GM12878 (cell line): ENCODE data around the gene CAMTA1. TPM values are rescaled to one million over a fixed set of nuclear protein-coding genes. Genes with fewer than 3 reads are reported as not detected.

ENCODE experiments used
- ATAC-seq: fragments of 200-7000 bp; cut with Tn5 transposase; 3 replicates; pipeline ENCODE4 v1.9.1; 2020; ENCODE audit warnings: mild to moderate bottlenecking, moderate library complexity
- BruUV-seq: library from RNA; stranded (reverse); fragments of 400-500 nt; replicated peaks from 2 replicates; lab custom pipeline; 2021; lab: Mats Ljungman, UMichigan
- CTCF ChIA-PET: fragments of 300-600 bp; sonication (Branson Sonifier 250); formaldehyde crosslinking; extraction: SDS; loops from one replicate; lab custom pipeline; 2021; ENCODE audit warnings: inconsistent platforms; lab: Yijun Ruan, JAX
- POLR2A ChIA-PET: fragments of 350-600 bp; formaldehyde crosslinking; extraction: SDS; loops from one replicate; lab custom pipeline; 2021; ENCODE audit warnings: inconsistent platforms; lab: Charles Lee
- RAD21 ChIA-PET: fragments of 300-600 bp; sonication (Branson Sonifier 250); formaldehyde crosslinking; loops from one replicate; lab custom pipeline; 2023; ENCODE audit warnings: antibody characterized with exemption; ENCODE audit not compliant: unreplicated experiment; lab: Charles Lee
- SMC1A ChIA-PET: fragments of 300-600 bp; sonication (Branson Sonifier 250); formaldehyde crosslinking; loops from one replicate; lab custom pipeline; 2023; ENCODE audit not compliant: unreplicated experiment, uncharacterized antibody; lab: Charles Lee
- DNase-seq: peaks from one replicate; pipeline ENCODE4 v3.0.0-alpha.2; 2011; ENCODE audit warnings: low read depth, low spot score
- FAIRE-seq: peaks from 3 replicates; lab custom pipeline; 2011; peaks lifted over from hg19 to GRCh38; lab: Jason Lieb, UNC
- H2AFZ ChIP-seq: 2 replicates; pipeline ENCODE4 v1.6.0; 2011; ENCODE audit warnings: low read depth, low read length, control low read depth; ENCODE audit not compliant: control insufficient read depth
- H3K27ac ChIP-seq: 2 replicates; pipeline ENCODE4 v1.5.1; 2011; ENCODE audit warnings: control low read depth; ENCODE audit not compliant: control insufficient read depth, insufficient read depth
- H3K27me3 ChIP-seq, 2 experiments: replicated peaks in 1 of 2; 2 replicates each; pipeline versions ENCODE4 v1.6.0 to v1.6.1; 2011; ENCODE audit warnings: low read length in 1 of 2; ENCODE audit not compliant: control insufficient read depth in 2 of 2, insufficient read depth in 2 of 2
- H3K36me3 ChIP-seq, 2 experiments: 2 replicates each; pipeline ENCODE4 v1.5.1; 2011; ENCODE audit warnings: low read length in 1 of 2; ENCODE audit not compliant: control insufficient read depth in 2 of 2, insufficient read depth in 2 of 2
- H3K4me1 ChIP-seq: 2 replicates; pipeline ENCODE4 v1.6.1; 2011; ENCODE audit warnings: mild to moderate bottlenecking, low read length, moderate library complexity, mixed read lengths; ENCODE audit not compliant: control insufficient read depth, insufficient read depth
- H3K4me2 ChIP-seq: 2 replicates; pipeline ENCODE4 v1.6.0; 2011; ENCODE audit warnings: control low read depth; ENCODE audit not compliant: control insufficient read depth, insufficient read depth
- H3K4me3 ChIP-seq: fragments of 200-600 bp; sonication (generic); 2 replicates; pipeline ENCODE4 v1.5.1; 2016
- H3K79me2 ChIP-seq: 2 replicates; pipeline ENCODE4 v1.6.0; 2011; ENCODE audit warnings: low read length; ENCODE audit not compliant: control insufficient read depth, insufficient read depth
- H3K9ac ChIP-seq: 2 replicates; pipeline ENCODE4 v1.8.0; 2011; ENCODE audit warnings: low read length, control low read depth, mixed read lengths; ENCODE audit not compliant: control insufficient read depth, insufficient read depth
- H3K9me3 ChIP-seq: replicated peaks from 3 replicates; pipeline ENCODE4 v1.5.1; 2011; ENCODE audit warnings: mild to moderate bottlenecking, low read length; ENCODE audit not compliant: control insufficient read depth, insufficient read depth
- H4K20me1 ChIP-seq: 2 replicates; pipeline ENCODE4 v1.6.0; 2011; ENCODE audit not compliant: control insufficient read depth, insufficient read depth
- BACH1 ChIP-seq: fragments of 450-650 bp; IDR thresholded peaks from 2 replicates; pipeline ENCODE4 v1.6.1; 2017; ENCODE audit warnings: mild to moderate bottlenecking, borderline replicate concordance
- CBFB ChIP-seq: IDR thresholded peaks from 2 replicates; pipeline ENCODE4 v1.6.1; 2016; ENCODE audit warnings: antibody characterized with exemption, low read depth
- HDGF ChIP-seq: fragments of 450-650 bp; IDR thresholded peaks from 2 replicates; pipeline ENCODE4 v1.6.1; 2016; ENCODE audit warnings: antibody characterized with exemption
- IRF4 ChIP-seq: IDR thresholded peaks from 2 replicates; pipeline ENCODE4 v1.6.1; 2011; ENCODE audit warnings: low read depth, low read length
- NFXL1 ChIP-seq: fragments of 450-650 bp; IDR thresholded peaks from 2 replicates; pipeline ENCODE4 v1.6.1; 2017; ENCODE audit warnings: antibody characterized with exemption, mild to moderate bottlenecking, borderline replicate concordance
- NR2C1 ChIP-seq: fragments of 450-650 bp; IDR thresholded peaks from 2 replicates; pipeline ENCODE4 v1.6.1; 2017; ENCODE audit warnings: antibody characterized with exemption, mild to moderate bottlenecking, moderate library complexity
- RFX5 ChIP-seq: IDR thresholded peaks from 2 replicates; pipeline ENCODE4 v1.6.1; 2011; ENCODE audit warnings: low read depth, low read length, improper control_type of control experiment
- RUNX3 ChIP-seq: IDR thresholded peaks from 2 replicates; pipeline ENCODE4 v1.6.1; 2012; ENCODE audit warnings: low read length, inconsistent platforms
- SIX5 ChIP-seq: IDR thresholded peaks from 2 replicates; pipeline ENCODE4 v1.6.1; 2011; ENCODE audit warnings: mild to moderate bottlenecking, low read depth, low read length, moderate library complexity; ENCODE audit not compliant: severe bottlenecking
- SMARCA5 ChIP-seq: fragments of 450-650 bp; IDR thresholded peaks from 2 replicates; pipeline ENCODE4 v1.6.1; 2017; ENCODE audit warnings: mild to moderate bottlenecking
- STAT3 ChIP-seq: IDR thresholded peaks from 2 replicates; pipeline ENCODE4 v1.6.1; 2011; ENCODE audit warnings: low read depth, low read length, improper control_type of control experiment
- TAF1 ChIP-seq: IDR thresholded peaks from 2 replicates; pipeline ENCODE4 v1.6.1; 2011; ENCODE audit warnings: mild to moderate bottlenecking, low read depth, low read length, borderline replicate concordance
- YBX1 ChIP-seq: fragments of 450-650 bp; IDR thresholded peaks from 2 replicates; pipeline ENCODE4 v1.6.1; 2016; ENCODE audit warnings: antibody characterized with exemption
- ZBED1 ChIP-seq: IDR thresholded peaks from 2 replicates; pipeline ENCODE4 v1.6.1; 2016; ENCODE audit warnings: borderline replicate concordance
- ZNF274 ChIP-seq: IDR thresholded peaks from one replicate; pipeline ENCODE4 v1.8.0; 2011; ENCODE audit not compliant: insufficient read length, insufficient read depth
- WGBS: methylation state at CpG from one replicate; pipeline ENCODE4 v1.1.6; 2016; ENCODE audit warnings: low lambda C conversion rate; ENCODE audit not compliant: insufficient replicate concordance, insufficient coverage; ENCODE audit errors: missing lambda C conversion rate; 5-methylcytosine and 5-hydroxymethylcytosine counted together
- in situ Hi-C: fragments of 300-500 bp; cut with MboI; formaldehyde crosslinking; loops from 9 replicates; pipeline ENCODE4 v1.14.3; 2018; ENCODE audit warnings: mixed read lengths
- intact Hi-C: fragments of 100-400 bp; cut with micrococcal nuclease; formaldehyde crosslinking; loops from one replicate; pipeline ENCODE4 v1.14.2; 2022; ENCODE audit not compliant: unreplicated experiment
- polyA plus RNA-seq, 11 experiments: library from polyadenylated mRNA; depleted of rRNA in 4 of 11; unstranded in 6 of 11; stranded (reverse) in 5 of 11; fragments of >200 nt; fragmentation: Nextera tagmentation in 4 of 11; fragmentation: Illumina TruSeq in 1 of 11; extraction: Ambion mirVana in 4 of 11; extraction: Trizol in 1 of 11; gene quantifications; 1 replicate in 1 of 11; 2 replicates in 10 of 11; pipeline versions ENCODE4 v1.2.1 to v1.2.3, GENCODE V29; 2011 to 2016; ENCODE audit warnings: inconsistent platforms in 2 of 11, missing spikeins in 2 of 11, low read depth in 1 of 11
- total RNA-seq, 4 experiments: library from RNA; depleted of rRNA in 3 of 4; stranded (reverse); fragments of >200 nt in 3 of 4; fragmentation: Illumina TruSeq in 1 of 4; extraction: Trizol in 1 of 4; gene quantifications; 2 replicates each; pipeline versions ENCODE4 v1.2.1 to v1.2.3, GENCODE V29; 2013 to 2021
- TF ChIP-seq, protein P1 (sequence below): fragments of 150-350 bp; IDR thresholded peaks from 2 replicates; pipeline ENCODE4 v1.6.1; 2016; ENCODE audit warnings: low read depth, low read length
- TF ChIP-seq, protein P2 (sequence below): IDR thresholded peaks from 2 replicates; pipeline ENCODE4 v1.6.1; 2012; ENCODE audit warnings: low read depth, low read length, improper control_type of control experiment
- TF ChIP-seq, protein P3 (sequence below): fragments of 450-650 bp; IDR thresholded peaks from 2 replicates; pipeline ENCODE4 v1.6.1; 2016; ENCODE audit warnings: mild to moderate bottlenecking, moderate library complexity, borderline replicate concordance
- TF ChIP-seq, protein P4 (sequence below): IDR thresholded peaks from 2 replicates; pipeline ENCODE4 v1.6.1; 2011; ENCODE audit warnings: low read depth, low read length, improper control_type of control experiment, borderline replicate concordance

The CAMTA1 gene
- total and polyA plus RNA-seq, 10 of the 15 experiments (the other 5 are each of a cell fraction or from before 2014, with no cell fraction given): 37.7 to 148 (median 76.4) TPM

DNA sequence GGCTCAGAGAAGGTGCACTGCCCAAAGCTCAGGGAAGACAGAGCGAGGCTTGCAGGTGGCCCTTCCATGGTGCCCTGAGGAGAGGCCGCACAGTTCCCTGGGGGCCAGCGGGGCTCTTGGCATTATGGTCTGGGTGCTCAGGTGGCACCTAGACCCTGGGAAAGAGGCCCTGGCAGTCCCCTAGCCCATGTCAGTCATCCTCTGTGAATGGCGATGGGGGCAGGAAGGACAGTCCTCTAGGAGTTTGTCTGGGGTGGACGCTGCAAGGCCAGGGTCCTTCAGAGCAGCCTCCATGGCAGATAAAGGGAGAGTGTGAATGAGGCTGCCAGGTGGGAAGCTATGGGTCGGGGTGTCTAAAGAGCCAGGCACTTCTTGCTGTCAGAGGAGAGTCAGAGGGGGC, 640.0 kb downstream of the CAMTA1 start:
- Histone ChIP-seq H3K36me3 (no peaks in the 10 kb centered on the region), H3K9ac (no peak overlapping the region), H3K4me1 (no peaks in the 10 kb centered on the region), H2AFZ (no peak overlapping the region), H4K20me1 (no peaks in the 10 kb centered on the region), H3K4me3 (no peak overlapping the region), H3K79me2 (no peaks in the 10 kb centered on the region), H3K27me3 (no peaks in the 10 kb centered on the region), H3K9me3 (no peaks in the 10 kb centered on the region), H3K27ac (no peak overlapping the region), H3K4me2 (no peak overlapping the region)
- TF ChIP-seq, protein P1, sequence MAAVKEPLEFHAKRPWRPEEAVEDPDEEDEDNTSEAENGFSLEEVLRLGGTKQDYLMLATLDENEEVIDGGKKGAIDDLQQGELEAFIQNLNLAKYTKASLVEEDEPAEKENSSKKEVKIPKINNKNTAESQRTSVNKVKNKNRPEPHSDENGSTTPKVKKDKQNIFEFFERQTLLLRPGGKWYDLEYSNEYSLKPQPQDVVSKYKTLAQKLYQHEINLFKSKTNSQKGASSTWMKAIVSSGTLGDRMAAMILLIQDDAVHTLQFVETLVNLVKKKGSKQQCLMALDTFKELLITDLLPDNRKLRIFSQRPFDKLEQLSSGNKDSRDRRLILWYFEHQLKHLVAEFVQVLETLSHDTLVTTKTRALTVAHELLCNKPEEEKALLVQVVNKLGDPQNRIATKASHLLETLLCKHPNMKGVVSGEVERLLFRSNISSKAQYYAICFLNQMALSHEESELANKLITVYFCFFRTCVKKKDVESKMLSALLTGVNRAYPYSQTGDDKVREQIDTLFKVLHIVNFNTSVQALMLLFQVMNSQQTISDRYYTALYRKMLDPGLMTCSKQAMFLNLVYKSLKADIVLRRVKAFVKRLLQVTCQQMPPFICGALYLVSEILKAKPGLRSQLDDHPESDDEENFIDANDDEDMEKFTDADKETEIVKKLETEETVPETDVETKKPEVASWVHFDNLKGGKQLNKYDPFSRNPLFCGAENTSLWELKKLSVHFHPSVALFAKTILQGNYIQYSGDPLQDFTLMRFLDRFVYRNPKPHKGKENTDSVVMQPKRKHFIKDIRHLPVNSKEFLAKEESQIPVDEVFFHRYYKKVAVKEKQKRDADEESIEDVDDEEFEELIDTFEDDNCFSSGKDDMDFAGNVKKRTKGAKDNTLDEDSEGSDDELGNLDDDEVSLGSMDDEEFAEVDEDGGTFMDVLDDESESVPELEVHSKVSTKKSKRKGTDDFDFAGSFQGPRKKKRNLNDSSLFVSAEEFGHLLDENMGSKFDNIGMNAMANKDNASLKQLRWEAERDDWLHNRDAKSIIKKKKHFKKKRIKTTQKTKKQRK: no peak
- TF ChIP-seq SMARCA5 (no peak), HDGF (no peak), ZBED1 (no peak), NFXL1 (no peak), NR2C1 (no peak), CBFB (no peak), BACH1 (no peak), IRF4 (no peak), YBX1 (no peak), SIX5 (no peak), RFX5 (no peak), TAF1 (no peak), ZNF274 (no peak), STAT3 (no peak), RUNX3 (no peak)
- TF ChIP-seq, protein P2, sequence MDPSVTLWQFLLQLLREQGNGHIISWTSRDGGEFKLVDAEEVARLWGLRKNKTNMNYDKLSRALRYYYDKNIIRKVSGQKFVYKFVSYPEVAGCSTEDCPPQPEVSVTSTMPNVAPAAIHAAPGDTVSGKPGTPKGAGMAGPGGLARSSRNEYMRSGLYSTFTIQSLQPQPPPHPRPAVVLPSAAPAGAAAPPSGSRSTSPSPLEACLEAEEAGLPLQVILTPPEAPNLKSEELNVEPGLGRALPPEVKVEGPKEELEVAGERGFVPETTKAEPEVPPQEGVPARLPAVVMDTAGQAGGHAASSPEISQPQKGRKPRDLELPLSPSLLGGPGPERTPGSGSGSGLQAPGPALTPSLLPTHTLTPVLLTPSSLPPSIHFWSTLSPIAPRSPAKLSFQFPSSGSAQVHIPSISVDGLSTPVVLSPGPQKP: no peak
- TF ChIP-seq, protein P3, sequence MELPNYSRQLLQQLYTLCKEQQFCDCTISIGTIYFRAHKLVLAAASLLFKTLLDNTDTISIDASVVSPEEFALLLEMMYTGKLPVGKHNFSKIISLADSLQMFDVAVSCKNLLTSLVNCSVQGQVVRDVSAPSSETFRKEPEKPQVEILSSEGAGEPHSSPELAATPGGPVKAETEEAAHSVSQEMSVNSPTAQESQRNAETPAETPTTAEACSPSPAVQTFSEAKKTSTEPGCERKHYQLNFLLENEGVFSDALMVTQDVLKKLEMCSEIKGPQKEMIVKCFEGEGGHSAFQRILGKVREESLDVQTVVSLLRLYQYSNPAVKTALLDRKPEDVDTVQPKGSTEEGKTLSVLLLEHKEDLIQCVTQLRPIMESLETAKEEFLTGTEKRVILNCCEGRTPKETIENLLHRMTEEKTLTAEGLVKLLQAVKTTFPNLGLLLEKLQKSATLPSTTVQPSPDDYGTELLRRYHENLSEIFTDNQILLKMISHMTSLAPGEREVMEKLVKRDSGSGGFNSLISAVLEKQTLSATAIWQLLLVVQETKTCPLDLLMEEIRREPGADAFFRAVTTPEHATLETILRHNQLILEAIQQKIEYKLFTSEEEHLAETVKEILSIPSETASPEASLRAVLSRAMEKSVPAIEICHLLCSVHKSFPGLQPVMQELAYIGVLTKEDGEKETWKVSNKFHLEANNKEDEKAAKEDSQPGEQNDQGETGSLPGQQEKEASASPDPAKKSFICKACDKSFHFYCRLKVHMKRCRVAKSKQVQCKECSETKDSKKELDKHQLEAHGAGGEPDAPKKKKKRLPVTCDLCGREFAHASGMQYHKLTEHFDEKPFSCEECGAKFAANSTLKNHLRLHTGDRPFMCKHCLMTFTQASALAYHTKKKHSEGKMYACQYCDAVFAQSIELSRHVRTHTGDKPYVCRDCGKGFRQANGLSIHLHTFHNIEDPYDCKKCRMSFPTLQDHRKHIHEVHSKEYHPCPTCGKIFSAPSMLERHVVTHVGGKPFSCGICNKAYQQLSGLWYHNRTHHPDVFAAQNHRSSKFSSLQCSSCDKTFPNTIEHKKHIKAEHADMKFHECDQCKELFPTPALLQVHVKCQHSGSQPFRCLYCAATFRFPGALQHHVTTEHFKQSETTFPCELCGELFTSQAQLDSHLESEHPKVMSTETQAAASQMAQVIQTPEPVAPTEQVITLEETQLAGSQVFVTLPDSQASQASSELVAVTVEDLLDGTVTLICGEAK: no peak
- TF ChIP-seq, protein P4, sequence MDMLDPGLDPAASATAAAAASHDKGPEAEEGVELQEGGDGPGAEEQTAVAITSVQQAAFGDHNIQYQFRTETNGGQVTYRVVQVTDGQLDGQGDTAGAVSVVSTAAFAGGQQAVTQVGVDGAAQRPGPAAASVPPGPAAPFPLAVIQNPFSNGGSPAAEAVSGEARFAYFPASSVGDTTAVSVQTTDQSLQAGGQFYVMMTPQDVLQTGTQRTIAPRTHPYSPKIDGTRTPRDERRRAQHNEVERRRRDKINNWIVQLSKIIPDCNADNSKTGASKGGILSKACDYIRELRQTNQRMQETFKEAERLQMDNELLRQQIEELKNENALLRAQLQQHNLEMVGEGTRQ: no peak
- no peak for ATAC-seq
- POLR2A ChIA-PET: no interaction called here
- intact Hi-C loops: no loop called here
- RAD21 ChIA-PET: no interaction called here
- CTCF ChIA-PET: no interaction called here
- SMC1A ChIA-PET: no interaction called here
- FAIRE-seq: no peak
- WGBS: 3% methylated on average over 5 of the region's 6 CpGs
- no peak for DNase-seq
- in situ Hi-C loops: no loop called here
- BruUV-seq: no TSS peak
